CD4-positive, alpha-beta memory T cell (primary cell): Measurements from ENCODE around the gene SAT1. TPM values are rescaled to one million over a fixed set of nuclear protein-coding genes. Genes with fewer than 3 reads are reported as not detected.

Experiments used
- CTCF ChIA-PET: fragments of 350-600 bp; sonication (Branson Sonifier 250); formaldehyde crosslinking; loops from one replicate; lab custom pipeline; 2021; ENCODE audit warnings: inconsistent platforms; ENCODE audit not compliant: partially characterized antibody; lab: Charles Lee
- POLR2A ChIA-PET: fragments of 350-600 bp; sonication (Branson Sonifier 250); formaldehyde crosslinking; loops from one replicate; lab custom pipeline; 2021; ENCODE audit not compliant: partially characterized antibody; lab: Charles Lee
- DNase-seq, 5 donors: peaks; one replicate each; pipeline versions ENCODE4 v3.0.0 to v3.0.0-alpha.2; 2020 to 2022; ENCODE audit warnings: mixed read lengths in 1 of 5
- H3K27ac ChIP-seq: one replicate; pipeline ENCODE4 v1.7.0; 2013; ENCODE audit warnings: low read depth, low read length
- H3K27me3 ChIP-seq: 2 replicates; pipeline ENCODE4 v1.7.0; 2013; ENCODE audit warnings: mild to moderate bottlenecking, low read length, moderate library complexity; ENCODE audit not compliant: insufficient read depth
- H3K36me3 ChIP-seq: 2 replicates; pipeline ENCODE4 v1.7.0; 2013; ENCODE audit warnings: mild to moderate bottlenecking, low read length, moderate library complexity; ENCODE audit not compliant: insufficient read depth
- H3K4me1 ChIP-seq: 2 replicates; pipeline ENCODE4 v1.7.0; 2013; ENCODE audit warnings: mild to moderate bottlenecking, low read length, moderate library complexity; ENCODE audit not compliant: insufficient read depth
- H3K4me3 ChIP-seq, 2 donors: one replicate each; pipeline ENCODE4 v1.7.0; 2013; ENCODE audit warnings: low read length in 2 of 2, mild to moderate bottlenecking in 1 of 2
- H3K9me3 ChIP-seq, 2 donors: one replicate each; pipeline ENCODE4 v1.7.0; 2013; ENCODE audit warnings: low read length in 2 of 2, control low read depth in 1 of 2; ENCODE audit not compliant: control insufficient read depth in 1 of 2
- H3K27ac Mint-ChIP-seq, 7 donors: one replicate each; pipeline ENCODE4 v1.8.0; 2020 to 2021; ENCODE audit warnings: mixed read lengths in 7 of 7, mild to moderate bottlenecking in 6 of 7, inconsistent platforms in 3 of 7, moderate library complexity in 3 of 7
- H3K27me3 Mint-ChIP-seq, 2 donors: one replicate each; pipeline ENCODE4 v1.8.0; 2020 to 2021; ENCODE audit warnings: mixed read lengths in 2 of 2
- H3K36me3 Mint-ChIP-seq, 2 donors: one replicate each; pipeline ENCODE4 v1.8.0; 2020 to 2021; ENCODE audit warnings: mixed read lengths in 2 of 2, inconsistent platforms in 1 of 2, mild to moderate bottlenecking in 1 of 2
- H3K4me1 Mint-ChIP-seq, 4 donors: one replicate each; pipeline ENCODE4 v1.8.0; 2020 to 2021; ENCODE audit warnings: mixed read lengths in 4 of 4, mild to moderate bottlenecking in 1 of 4
- H3K4me3 Mint-ChIP-seq, 8 donors: one replicate each; pipeline ENCODE4 v1.8.0; 2020 to 2021; ENCODE audit warnings: mixed read lengths in 8 of 8, mild to moderate bottlenecking in 7 of 8, moderate library complexity in 6 of 8, inconsistent platforms in 3 of 8
- H3K9me3 Mint-ChIP-seq, 8 donors: one replicate each; pipeline ENCODE4 v1.8.0; 2020 to 2021; ENCODE audit warnings: mixed read lengths in 8 of 8, mild to moderate bottlenecking in 5 of 8, inconsistent platforms in 3 of 8, moderate library complexity in 1 of 8
- intact Hi-C: fragments of 100-400 bp; cut with micrococcal nuclease; formaldehyde crosslinking; loops from one replicate; pipeline ENCODE4 v1.15.1; 2023
- polyA plus RNA-seq, 2 donors: library from polyadenylated mRNA; unstranded; fragments of 300-500 nt; fragmentation: Illumina TruSeq; gene quantifications; one replicate each; pipeline ENCODE4 v1.2.3, GENCODE V29; 2021
- total RNA-seq, 2 experiments: library from RNA; stranded (reverse); gene quantifications; one replicate each; pipeline ENCODE4 v1.2.3, GENCODE V29; 2021

Gene SAT1
- total and polyA plus RNA-seq, 4 experiments from 2014 or later = 127 to 145 (median 137) TPM

GRCh38 chrX:23745786-23746185 is 37.2 kb upstream of the SAT1 start:
- Mint-ChIP-seq H3K4me3 (peak overlapping the region in 7 of 8 donors; percentile 5 to 70 (median 59)), H3K9me3 (no peaks in the 10 kb centered on the region), H3K36me3 (no peaks in the 10 kb centered on the region), H3K4me1 (peaks cover 8 to 37% (median 20%) of the 10 kb centered on the region in 4 donors), H3K27me3 (no peaks in the 10 kb centered on the region), H3K27ac (peak overlapping the region; percentile 54 to 94 (median 82))
- intact Hi-C loops = no loop called here
- ChIA-PET CTCF (interaction anchor here (1.7 to 4.9 kb wide), 4 partner anchors 29 to 162 kb away, joined by 4 to 16 read pairs (median 10); partner anchors contain the start of genes APOO, CXorf58 and SAT1), POLR2A (interaction anchor here (0.8 to 5.0 kb wide), 7 partner anchors 9 to 309 kb away, joined by 3 to 63 read pairs (median 3); partner anchors contain the start of genes EIF2S3 and SAT1)
- no peaks in the 10 kb centered on the region for H3K36me3 ChIP-seq
- no peaks in the 10 kb centered on the region for H3K9me3 ChIP-seq
- DNase-seq = peak in 4 of 5 donors; percentile 43 to 70 (median 56)
- peaks cover 32% of the 10 kb centered on the region for H3K4me1 ChIP-seq
- peak overlapping the region; percentile 6 for H3K27ac ChIP-seq
- H3K27me3 ChIP-seq = no peaks in the 10 kb centered on the region
- no peak overlapping the region for H3K4me3 ChIP-seq

GRCh38 chrX:23749129-23749528 is 33.8 kb upstream of the SAT1 start:
- H3K36me3 Mint-ChIP-seq = no peaks in the 10 kb centered on the region
- peak overlapping the region in 1 of 7 donors; percentile 24 for H3K27ac Mint-ChIP-seq
- no peaks in the 10 kb centered on the region for H3K9me3 ChIP-seq
- H3K27me3 ChIP-seq = no peaks in the 10 kb centered on the region
- DNase-seq = no peak
- peaks cover 7 to 18% (median 11%) of the 10 kb centered on the region in 4 donors for H3K4me1 Mint-ChIP-seq
- H3K9me3 Mint-ChIP-seq = no peaks in the 10 kb centered on the region
- H3K4me3 ChIP-seq = no peak overlapping the region
- no peaks in the 10 kb centered on the region for H3K27me3 Mint-ChIP-seq
- ChIA-PET CTCF (no interaction called here), POLR2A (no interaction called here)
- H3K36me3 ChIP-seq = no peaks in the 10 kb centered on the region
- peaks cover 19% of the 10 kb centered on the region for H3K4me1 ChIP-seq
- H3K27ac ChIP-seq = no peak overlapping the region
- no peak overlapping the region for H3K4me3 Mint-ChIP-seq
- intact Hi-C loops = no loop called here

GRCh38 chrX:23749576-23749975 is 33.4 kb upstream of the SAT1 start:
- Histone ChIP-seq H3K27me3 (no peaks in the 10 kb centered on the region), H3K36me3 (no peaks in the 10 kb centered on the region), H3K4me3 (no peak overlapping the region), H3K27ac (no peak overlapping the region), H3K4me1 (peaks cover 17% of the 10 kb centered on the region), H3K9me3 (no peaks in the 10 kb centered on the region)
- no peak overlapping the region for H3K27ac Mint-ChIP-seq
- CTCF ChIA-PET = no interaction called here
- H3K36me3 Mint-ChIP-seq = no peaks in the 10 kb centered on the region
- H3K4me1 Mint-ChIP-seq = peaks cover 7 to 14% (median 9%) of the 10 kb centered on the region in 4 donors
- intact Hi-C loops = no loop called here
- no peak for DNase-seq
- no peak overlapping the region for H3K4me3 Mint-ChIP-seq
- POLR2A ChIA-PET = no interaction called here
- H3K27me3 Mint-ChIP-seq = no peaks in the 10 kb centered on the region
- H3K9me3 Mint-ChIP-seq = no peaks in the 10 kb centered on the region

GRCh38 chrX:23752740-23753415 is 30.1 kb upstream of the SAT1 start:
- POLR2A ChIA-PET = interaction anchor here (0.6 kb wide), 1 partner anchor 180 kb away, joined by 3 read pairs; no protein-coding TSS in a partner anchor
- CTCF ChIA-PET = interaction anchor here (0.9 to 1.5 kb wide), 3 partner anchors 9 to 149 kb away, joined by 3 to 6 read pairs (median 5); partner anchors contain the start of gene ACOT9
- Histone ChIP-seq H3K36me3 (no peaks in the 10 kb centered on the region), H3K27me3 (no peaks in the 10 kb centered on the region), H3K4me3 (no peak overlapping the region), H3K27ac (no peak overlapping the region), H3K9me3 (no peaks in the 10 kb centered on the region), H3K4me1 (no peaks in the 10 kb centered on the region)
- intact Hi-C loops = no loop called here
- Mint-ChIP-seq H3K4me1 (peaks cover 0 to 4% (median 3%) of the 10 kb centered on the region in 4 donors), H3K9me3 (no peaks in the 10 kb centered on the region), H3K36me3 (no peaks in the 10 kb centered on the region), H3K27ac (no peak overlapping the region), H3K4me3 (no peak overlapping the region), H3K27me3 (no peaks in the 10 kb centered on the region)
- DNase-seq = no peak

- Histone ChIP-seq H3K9me3 (no peaks in the 10 kb centered on the region), H3K27me3 (no peaks in the 10 kb centered on the region), H3K4me1 (no peaks in the 10 kb centered on the region), H3K4me3 (no peak overlapping the region), H3K36me3 (no peaks in the 10 kb centered on the region), H3K27ac (no peak overlapping the region)
- ChIA-PET POLR2A (no interaction called here), CTCF (interaction anchor here (0.9 to 1.4 kb wide), 2 partner anchors 12 to 147 kb away, joined by 3 read pairs; partner anchors contain the start of gene ACOT9)
- Mint-ChIP-seq H3K36me3 (no peaks in the 10 kb centered on the region), H3K27me3 (no peaks in the 10 kb centered on the region), H3K4me3 (no peak overlapping the region), H3K4me1 (peaks cover 0 to 4% (median 3%) of the 10 kb centered on the region in 4 donors), H3K9me3 (no peaks in the 10 kb centered on the region), H3K27ac (no peak overlapping the region)
- DNase-seq = no peak
- intact Hi-C loops = no loop called here
Measured at GRCh38 chrX:23754664-23755063, 28.3 kb upstream of the SAT1 start.

- Mint-ChIP-seq H3K4me3 (peak overlapping the region in 3 of 8 donors; percentile 22 to 57 (median 31)), H3K4me1 (peaks cover 0 to 4% (median 3%) of the 10 kb centered on the region in 4 donors), H3K9me3 (no peaks in the 10 kb centered on the region), H3K27me3 (no peaks in the 10 kb centered on the region), H3K27ac (peak overlapping the region in 3 of 7 donors; percentile 30 to 71 (median 42)), H3K36me3 (no peaks in the 10 kb centered on the region)
- H3K36me3 ChIP-seq = no peaks in the 10 kb centered on the region
- intact Hi-C loops = loop anchor here (1.0 kb wide), 4 partner anchors 17 to 298 kb away; partner anchors contain the start of genes EIF2S3 and SAT1
- H3K4me1 ChIP-seq = no peaks in the 10 kb centered on the region
- peak; percentile 53 to 64 (median 56) for DNase-seq
- CTCF ChIA-PET = interaction anchor here (0.9 to 1.6 kb wide), 6 partner anchors 13 to 152 kb away, joined by 3 to 17 read pairs (median 3); partner anchors contain the start of genes ACOT9, APOO, CXorf58 and SAT1
- POLR2A ChIA-PET = interaction anchor here (1.1 to 1.5 kb wide), 2 partner anchors 10 to 27 kb away, joined by 3 to 7 read pairs; partner anchors contain the start of gene SAT1
- H3K27ac ChIP-seq = no peak overlapping the region
- H3K9me3 ChIP-seq = no peaks in the 10 kb centered on the region
- no peak overlapping the region for H3K4me3 ChIP-seq
- no peaks in the 10 kb centered on the region for H3K27me3 ChIP-seq
Measured at GRCh38 chrX:23756165-23756564, 26.8 kb upstream of the SAT1 start.

- H3K27me3 ChIP-seq = no peaks in the 10 kb centered on the region
- no peaks in the 10 kb centered on the region for H3K36me3 ChIP-seq
- H3K4me3 ChIP-seq = no peak overlapping the region
- Mint-ChIP-seq H3K4me1 (peaks cover 0 to 4% (median 3%) of the 10 kb centered on the region in 4 donors), H3K27me3 (no peaks in the 10 kb centered on the region), H3K36me3 (no peaks in the 10 kb centered on the region), H3K27ac (no peak overlapping the region), H3K4me3 (no peak overlapping the region), H3K9me3 (no peaks in the 10 kb centered on the region)
- H3K4me1 ChIP-seq = no peaks in the 10 kb centered on the region
- intact Hi-C loops = no loop called here
- DNase-seq = no peak
- ChIA-PET POLR2A (interaction anchor here (0.6 to 1.1 kb wide), 2 partner anchors 8 to 23 kb away, joined by 3 to 5 read pairs; partner anchors contain the start of gene SAT1), CTCF (interaction anchor here (3.3 kb wide), 1 partner anchor 142 kb away, joined by 11 read pairs; no protein-coding TSS in a partner anchor)
- H3K27ac ChIP-seq = no peak overlapping the region
- H3K9me3 ChIP-seq = no peaks in the 10 kb centered on the region
Measured at GRCh38 chrX:23759821-23760220, 23.2 kb upstream of the SAT1 start.
